AG09319 (cell line): Measurements from ENCODE around the gene PCDHA11.
"Not testable (repeated sequence)": the region's sequence is repeated elsewhere in the genome, so short reads cannot be mapped to it uniquely, and the experiment has no call there.

Source experiments
- DNase-seq: peaks from one replicate; pipeline ENCODE4 v3.0.0-alpha.2; 2010; ENCODE audit warnings: low read depth; ENCODE audit errors: extremely low read depth
- TF ChIP-seq, protein P1 (sequence below): IDR thresholded peaks from 2 replicates; pipeline ENCODE4 v1.5.1; 2011; ENCODE audit warnings: low read depth, mild to moderate bottlenecking, inconsistent platforms, low read length, moderate library complexity

The PCDHA11 gene

GRCh38 chr5:140870221-140871201 is 1.8 kb downstream of the PCDHA11 start:
- TF ChIP-seq, protein P1, sequence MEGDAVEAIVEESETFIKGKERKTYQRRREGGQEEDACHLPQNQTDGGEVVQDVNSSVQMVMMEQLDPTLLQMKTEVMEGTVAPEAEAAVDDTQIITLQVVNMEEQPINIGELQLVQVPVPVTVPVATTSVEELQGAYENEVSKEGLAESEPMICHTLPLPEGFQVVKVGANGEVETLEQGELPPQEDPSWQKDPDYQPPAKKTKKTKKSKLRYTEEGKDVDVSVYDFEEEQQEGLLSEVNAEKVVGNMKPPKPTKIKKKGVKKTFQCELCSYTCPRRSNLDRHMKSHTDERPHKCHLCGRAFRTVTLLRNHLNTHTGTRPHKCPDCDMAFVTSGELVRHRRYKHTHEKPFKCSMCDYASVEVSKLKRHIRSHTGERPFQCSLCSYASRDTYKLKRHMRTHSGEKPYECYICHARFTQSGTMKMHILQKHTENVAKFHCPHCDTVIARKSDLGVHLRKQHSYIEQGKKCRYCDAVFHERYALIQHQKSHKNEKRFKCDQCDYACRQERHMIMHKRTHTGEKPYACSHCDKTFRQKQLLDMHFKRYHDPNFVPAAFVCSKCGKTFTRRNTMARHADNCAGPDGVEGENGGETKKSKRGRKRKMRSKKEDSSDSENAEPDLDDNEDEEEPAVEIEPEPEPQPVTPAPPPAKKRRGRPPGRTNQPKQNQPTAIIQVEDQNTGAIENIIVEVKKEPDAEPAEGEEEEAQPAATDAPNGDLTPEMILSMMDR, result no peak
- no peak for DNase-seq

GRCh38 chr5:140875085-140876065 is 6.6 kb downstream of the PCDHA11 start, which contains the start of gene PCDHA12:
PCDHA12 (plus strand) TSS chr5:140875308; CDS start chr5:140875473, 165 bp downstream.
- DNase-seq, result no peak
- TF ChIP-seq, protein P1, result no peak

DNA sequence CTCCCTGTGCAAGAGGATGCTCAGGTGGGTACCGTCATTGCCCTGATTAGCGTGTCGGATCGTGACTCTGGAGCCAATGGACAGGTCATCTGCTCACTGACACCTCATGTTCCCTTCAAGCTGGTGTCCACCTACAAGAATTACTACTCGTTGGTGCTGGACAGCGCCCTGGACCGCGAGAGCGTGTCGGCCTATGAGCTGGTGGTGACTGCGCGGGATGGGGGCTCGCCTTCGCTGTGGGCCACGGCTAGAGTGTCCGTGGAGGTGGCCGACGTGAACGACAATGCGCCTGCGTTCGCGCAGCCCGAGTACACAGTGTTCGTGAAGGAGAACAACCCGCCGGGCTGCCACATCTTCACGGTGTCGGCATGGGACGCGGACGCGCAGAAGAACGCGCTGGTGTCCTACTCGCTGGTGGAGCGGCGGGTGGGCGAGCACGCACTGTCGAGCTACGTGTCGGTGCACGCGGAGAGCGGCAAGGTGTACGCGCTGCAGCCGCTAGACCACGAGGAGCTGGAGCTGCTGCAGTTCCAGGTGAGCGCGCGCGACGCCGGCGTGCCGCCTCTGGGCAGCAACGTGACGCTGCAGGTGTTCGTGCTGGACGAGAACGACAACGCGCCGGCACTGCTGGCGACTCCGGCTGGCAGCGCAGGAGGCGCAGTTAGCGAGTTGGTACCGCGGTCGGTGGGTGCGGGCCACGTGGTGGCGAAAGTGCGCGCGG is 7.9 kb downstream of the PCDHA11 start:
- not testable (repeated sequence) for DNase-seq

- no peak for DNase-seq
Observed at GRCh38 chr5:140877262-140877581, 8.5 kb downstream of the PCDHA11 start.

GRCh38 chr5:140881889-140882590 is 13.3 kb downstream of the PCDHA11 start, which contains the start of gene PCDHA13:
PCDHA13 (plus strand) TSS chr5:140882124; CDS start chr5:140882269, 145 bp downstream.
- no peak for DNase-seq
- TF ChIP-seq, protein P1, result no peak

More at GRCh38 chr5:140877262-140877581, 8.5 kb downstream of the PCDHA11 start:
- TF ChIP-seq, protein P1, result no peak

GRCh38 chr5:140882591-140882899 is 13.8 kb downstream of the PCDHA11 start:
- no peak for DNase-seq

More at GRCh38 chr5:140882591-140882899, 13.8 kb downstream of the PCDHA11 start:
- TF ChIP-seq, protein P1, result no peak
